GM12878 (cell line): ENCODE measurements around the gene CLPTM1L.

ENCODE experiments used
- CBX5 ChIP-seq: sonication (generic); IDR thresholded peaks from 2 replicates; pipeline ENCODE4 v1.6.1; 2016; ENCODE audit warnings: low read depth, moderate library complexity, mild to moderate bottlenecking, inconsistent platforms
- E2F8 ChIP-seq: fragments of 450-650 bp; IDR thresholded peaks from 2 replicates; pipeline ENCODE4 v1.6.1; 2018; ENCODE audit warnings: mild to moderate bottlenecking, low read depth, moderate library complexity; ENCODE audit not compliant: partially characterized antibody
- EP300 ChIP-seq, 2 experiments: fragments of 150-350 bp in 1 of 2; IDR thresholded peaks; 2 replicates each; pipeline ENCODE4 v1.6.1; 2011 to 2012; ENCODE audit warnings: low read depth in 2 of 2, low read length in 2 of 2, borderline replicate concordance in 1 of 2, improper control_type of control experiment in 1 of 2, inconsistent platforms in 1 of 2; ENCODE audit not compliant: control insufficient read depth in 1 of 2
- ESRRA ChIP-seq: IDR thresholded peaks from 2 replicates; pipeline ENCODE4 v1.6.1; 2012; ENCODE audit warnings: mild to moderate bottlenecking, low read length, improper control_type of control experiment
- JUND ChIP-seq: IDR thresholded peaks from 2 replicates; pipeline ENCODE4 v1.6.1; 2012; ENCODE audit warnings: low read depth, mild to moderate bottlenecking, low read length, improper control_type of control experiment, moderate library complexity
- MAX ChIP-seq: IDR thresholded peaks from 2 replicates; pipeline ENCODE4 v1.6.1; 2012; ENCODE audit warnings: low read depth, low read length, improper control_type of control experiment
- NFIC ChIP-seq: IDR thresholded peaks from 2 replicates; pipeline ENCODE4 v1.6.1; 2012; ENCODE audit warnings: low read depth, mild to moderate bottlenecking, inconsistent platforms, low read length, moderate library complexity
- NFYB ChIP-seq: IDR thresholded peaks from 2 replicates; pipeline ENCODE4 v1.6.1; 2011; ENCODE audit warnings: low read depth, mild to moderate bottlenecking, low read length, improper control_type of control experiment, moderate library complexity; ENCODE audit not compliant: insufficient read depth
- PAX8 ChIP-seq: fragments of 450-650 bp; IDR thresholded peaks from 2 replicates; pipeline ENCODE4 v1.6.1; 2017; ENCODE audit warnings: mild to moderate bottlenecking, moderate library complexity
- POLR2AphosphoS5 ChIP-seq: IDR thresholded peaks from 2 replicates; pipeline ENCODE4 v1.6.1; 2011; ENCODE audit warnings: mild to moderate bottlenecking, low read length, inconsistent platforms
- RAD21 ChIP-seq: IDR thresholded peaks from 2 replicates; pipeline ENCODE4 v1.6.1; 2011; ENCODE audit warnings: mild to moderate bottlenecking, low read depth, low read length, moderate library complexity; ENCODE audit not compliant: insufficient read depth
- YY1 ChIP-seq: IDR thresholded peaks from 2 replicates; pipeline ENCODE4 v1.6.1; 2011; ENCODE audit warnings: low read depth, mild to moderate bottlenecking, low read length
- ZNF687 ChIP-seq: fragments of 450-650 bp; IDR thresholded peaks from 2 replicates; pipeline ENCODE4 v1.6.1; 2017; ENCODE audit warnings: mild to moderate bottlenecking, moderate library complexity
- TF ChIP-seq, protein P1 (sequence below), 3 experiments: IDR thresholded peaks in 2 of 3; conservative IDR thresholded peaks in 1 of 3; 2 replicates each; pipeline ENCODE4 v1.5.1; 2011; ENCODE audit warnings: low read depth in 3 of 3, low read length in 3 of 3, mild to moderate bottlenecking in 3 of 3, control low read depth in 2 of 3, moderate library complexity in 2 of 3, inconsistent platforms in 1 of 3, mixed read lengths in 1 of 3; ENCODE audit not compliant: control insufficient read depth in 2 of 3, insufficient read depth in 1 of 3; ENCODE audit errors: extremely low read depth in 1 of 3

DNA sequence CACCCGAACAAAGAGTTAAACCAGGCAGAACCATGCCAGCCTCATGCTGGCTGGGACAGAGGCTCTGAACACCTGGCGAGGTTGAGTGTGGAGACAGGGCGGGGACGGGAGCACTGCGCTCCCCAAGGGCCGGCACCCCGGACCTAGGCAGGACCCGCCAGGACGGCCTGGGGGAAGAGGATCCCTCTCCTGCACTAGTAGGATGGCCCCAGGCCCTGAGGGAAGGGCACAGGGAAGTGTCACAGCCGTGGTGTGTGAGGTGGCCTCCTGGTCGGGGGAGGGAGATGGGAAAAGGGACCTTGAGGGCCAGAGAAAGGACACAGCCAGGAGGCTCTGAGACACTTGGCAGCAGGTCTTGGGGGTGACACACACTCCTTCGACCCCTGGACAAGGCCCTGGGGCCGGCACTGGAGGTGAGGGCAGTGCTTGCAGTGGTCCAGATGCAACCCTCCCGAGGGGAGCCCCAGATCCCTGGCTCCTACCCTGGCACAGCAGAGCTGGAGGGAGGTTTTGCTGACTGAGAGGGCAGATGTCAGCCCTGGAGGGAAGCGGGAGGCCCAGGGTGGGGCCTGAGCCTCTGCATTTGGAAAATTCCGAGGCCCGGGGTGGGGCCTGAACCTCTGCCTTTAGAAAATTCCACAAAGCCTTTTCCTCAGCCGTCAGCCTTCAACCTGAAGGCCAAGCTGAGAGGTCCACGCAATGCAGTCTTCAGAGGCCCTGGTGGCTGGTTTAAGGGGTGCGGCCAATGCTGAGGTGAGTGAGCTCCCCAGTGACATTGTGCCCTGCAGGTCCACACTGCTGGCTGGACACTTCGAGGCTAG, 25.3 kb downstream of the CLPTM1L start:
- no peak for TF ChIP-seq EP300 (IDR thresholded peaks at IDR 0.05; ENCODE audit: borderline replicate concordance in 1 of 2, control insufficient read depth in 1 of 2, low read depth in 2 of 2, low read length in 2 of 2)
- TF ChIP-seq ESRRA, result no peak
- no peak for TF ChIP-seq NFYB
- no peak for TF ChIP-seq JUND
- no peak for TF ChIP-seq ZNF687
- TF ChIP-seq RAD21, result no peak
- no peak for TF ChIP-seq POLR2AphosphoS5
- TF ChIP-seq E2F8, result no peak
- TF ChIP-seq YY1, result no peak
- TF ChIP-seq, protein P1, sequence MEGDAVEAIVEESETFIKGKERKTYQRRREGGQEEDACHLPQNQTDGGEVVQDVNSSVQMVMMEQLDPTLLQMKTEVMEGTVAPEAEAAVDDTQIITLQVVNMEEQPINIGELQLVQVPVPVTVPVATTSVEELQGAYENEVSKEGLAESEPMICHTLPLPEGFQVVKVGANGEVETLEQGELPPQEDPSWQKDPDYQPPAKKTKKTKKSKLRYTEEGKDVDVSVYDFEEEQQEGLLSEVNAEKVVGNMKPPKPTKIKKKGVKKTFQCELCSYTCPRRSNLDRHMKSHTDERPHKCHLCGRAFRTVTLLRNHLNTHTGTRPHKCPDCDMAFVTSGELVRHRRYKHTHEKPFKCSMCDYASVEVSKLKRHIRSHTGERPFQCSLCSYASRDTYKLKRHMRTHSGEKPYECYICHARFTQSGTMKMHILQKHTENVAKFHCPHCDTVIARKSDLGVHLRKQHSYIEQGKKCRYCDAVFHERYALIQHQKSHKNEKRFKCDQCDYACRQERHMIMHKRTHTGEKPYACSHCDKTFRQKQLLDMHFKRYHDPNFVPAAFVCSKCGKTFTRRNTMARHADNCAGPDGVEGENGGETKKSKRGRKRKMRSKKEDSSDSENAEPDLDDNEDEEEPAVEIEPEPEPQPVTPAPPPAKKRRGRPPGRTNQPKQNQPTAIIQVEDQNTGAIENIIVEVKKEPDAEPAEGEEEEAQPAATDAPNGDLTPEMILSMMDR (IDR thresholded peaks at IDR 0.05 in 2 of 3, conservative IDR thresholded peaks at IDR 0.05 in 1 of 3; ENCODE audit: control insufficient read depth in 2 of 3, extremely low read depth in 1 of 3, insufficient read depth in 1 of 3, low read depth in 3 of 3, low read length in 3 of 3), result no peak
- no peak for TF ChIP-seq CBX5
- no peak for TF ChIP-seq PAX8
- TF ChIP-seq NFIC, result no peak
- TF ChIP-seq MAX, result no peak
